ENCODE data around the gene CATSPERE. TPM values are rescaled to one million over a fixed set of nuclear protein-coding genes. Genes with fewer than 3 reads are reported as not detected.

The CATSPERE gene
- total and polyA plus RNA-seq, 10 of the 15 experiments (the other 5 are each of a cell fraction or from before 2014, with no cell fraction given), result 0.04 to 0.24 (median 0.17) TPM; not detected in 3

DNA sequence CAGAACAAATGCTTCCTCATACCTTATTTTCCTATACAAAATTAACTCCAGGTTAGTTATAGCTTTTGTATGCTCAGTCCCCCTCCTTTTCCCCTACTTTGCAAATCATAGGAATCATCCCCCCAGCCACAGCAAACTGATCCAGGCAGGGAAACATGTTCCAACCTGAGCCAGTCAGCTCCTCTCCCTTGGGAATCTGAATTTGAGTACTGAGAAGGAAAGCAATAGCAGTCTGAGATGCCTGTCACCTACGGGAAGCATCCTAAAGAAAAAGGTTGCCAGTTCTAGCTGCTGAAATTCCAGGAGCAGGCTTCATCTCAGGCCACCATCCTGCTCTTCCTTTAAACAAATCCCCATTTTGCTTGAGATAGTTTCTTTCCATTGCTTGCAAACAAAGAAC is 16.2 kb upstream of the CATSPERE start:
- in situ Hi-C loops (cut with MboI), result no loop called here
- ATAC-seq, result no peak
- peaks cover 0 to 11% of the 10 kb centered on the region in 2 experiments; a peak in 2 of 4 replicates for H3K36me3 ChIP-seq (ENCODE audit: control insufficient read depth in 2 of 2, insufficient read depth in 2 of 2, low read length in 1 of 2)
- peak overlapping the region; percentile 34; the same call in 1 of the 2 replicates for H3K9ac ChIP-seq (ENCODE audit: control insufficient read depth, insufficient read depth, low read length)
- no TSS peak for BruUV-seq (replicated peaks)
- SMC1A ChIA-PET (ENCODE audit: uncharacterized antibody, unreplicated experiment), result interaction anchor here (1.2 kb wide), 1 partner anchor 13 kb away, joined by 3 read pairs; no protein-coding TSS in a partner anchor
- no peak overlapping the region for H2AFZ ChIP-seq (ENCODE audit: control insufficient read depth, low read depth, low read length)
- H4K20me1 ChIP-seq (ENCODE audit: control insufficient read depth, insufficient read depth), result no peaks in the 10 kb centered on the region
- no peaks in the 10 kb centered on the region for H3K27me3 ChIP-seq (replicated peaks in 1 of 2; ENCODE audit: control insufficient read depth in 2 of 2, insufficient read depth in 2 of 2, low read length in 1 of 2)
- H3K79me2 ChIP-seq (ENCODE audit: control insufficient read depth, insufficient read depth, low read length), result peaks cover 83% of the 10 kb centered on the region
- peaks cover 2% of the 10 kb centered on the region; the same call in 1 of the 2 replicates for H3K4me1 ChIP-seq (ENCODE audit: control insufficient read depth, insufficient read depth, low read length)
- POLR2A ChIA-PET, result interaction anchor here (0.5 to 1.5 kb wide), 4 partner anchors 13 to 793 kb away, joined by 3 to 6 read pairs (median 4); no protein-coding TSS in a partner anchor
- FAIRE-seq, result no peak
- no peak overlapping the region; the same call in 1 of the 2 replicates for H3K27ac ChIP-seq (ENCODE audit: control insufficient read depth, insufficient read depth)
- WGBS (ENCODE audit: insufficient coverage, insufficient replicate concordance, low lambda C conversion rate, missing lambda C conversion rate), result 25% methylated on average over 1 of the region's 1 CpG
- intact Hi-C loops (cut with micrococcal nuclease; ENCODE audit: unreplicated experiment), result loop anchor here (5.0 kb wide), 1 partner anchor 38 kb away; no protein-coding TSS in a partner anchor
- no peak for DNase-seq (ENCODE audit: low read depth, low spot score)
- CTCF ChIA-PET, result interaction anchor here (1.0 kb wide), 1 partner anchor 26 kb away, joined by 3 read pairs; no protein-coding TSS in a partner anchor
- H3K4me3 ChIP-seq, result no peak overlapping the region
- RAD21 ChIA-PET (ENCODE audit: unreplicated experiment), result interaction anchor here (1.2 kb wide), 2 partner anchors 73 to 126 kb away, joined by 3 read pairs; no protein-coding TSS in a partner anchor
- no peaks in the 10 kb centered on the region for H3K9me3 ChIP-seq (replicated peaks; ENCODE audit: control insufficient read depth, insufficient read depth, low read length)
- H3K4me2 ChIP-seq (ENCODE audit: control insufficient read depth, insufficient read depth), result no peak overlapping the region
- TF ChIP-seq, protein P1, sequence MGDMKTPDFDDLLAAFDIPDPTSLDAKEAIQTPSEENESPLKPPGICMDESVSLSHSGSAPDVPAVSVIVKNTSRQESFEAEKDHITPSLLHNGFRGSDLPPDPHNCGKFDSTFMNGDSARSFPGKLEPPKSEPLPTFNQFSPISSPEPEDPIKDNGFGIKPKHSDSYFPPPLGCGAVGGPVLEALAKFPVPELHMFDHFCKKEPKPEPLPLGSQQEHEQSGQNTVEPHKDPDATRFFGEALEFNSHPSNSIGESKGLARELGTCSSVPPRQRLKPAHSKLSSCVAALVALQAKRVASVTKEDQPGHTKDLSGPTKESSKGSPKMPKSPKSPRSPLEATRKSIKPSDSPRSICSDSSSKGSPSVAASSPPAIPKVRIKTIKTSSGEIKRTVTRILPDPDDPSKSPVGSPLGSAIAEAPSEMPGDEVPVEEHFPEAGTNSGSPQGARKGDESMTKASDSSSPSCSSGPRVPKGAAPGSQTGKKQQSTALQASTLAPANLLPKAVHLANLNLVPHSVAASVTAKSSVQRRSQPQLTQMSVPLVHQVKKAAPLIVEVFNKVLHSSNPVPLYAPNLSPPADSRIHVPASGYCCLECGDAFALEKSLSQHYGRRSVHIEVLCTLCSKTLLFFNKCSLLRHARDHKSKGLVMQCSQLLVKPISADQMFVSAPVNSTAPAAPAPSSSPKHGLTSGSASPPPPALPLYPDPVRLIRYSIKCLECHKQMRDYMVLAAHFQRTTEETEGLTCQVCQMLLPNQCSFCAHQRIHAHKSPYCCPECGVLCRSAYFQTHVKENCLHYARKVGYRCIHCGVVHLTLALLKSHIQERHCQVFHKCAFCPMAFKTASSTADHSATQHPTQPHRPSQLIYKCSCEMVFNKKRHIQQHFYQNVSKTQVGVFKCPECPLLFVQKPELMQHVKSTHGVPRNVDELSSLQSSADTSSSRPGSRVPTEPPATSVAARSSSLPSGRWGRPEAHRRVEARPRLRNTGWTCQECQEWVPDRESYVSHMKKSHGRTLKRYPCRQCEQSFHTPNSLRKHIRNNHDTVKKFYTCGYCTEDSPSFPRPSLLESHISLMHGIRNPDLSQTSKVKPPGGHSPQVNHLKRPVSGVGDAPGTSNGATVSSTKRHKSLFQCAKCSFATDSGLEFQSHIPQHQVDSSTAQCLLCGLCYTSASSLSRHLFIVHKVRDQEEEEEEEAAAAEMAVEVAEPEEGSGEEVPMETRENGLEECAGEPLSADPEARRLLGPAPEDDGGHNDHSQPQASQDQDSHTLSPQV (IDR thresholded peaks at IDR 0.05), result no peak
- TF ChIP-seq, protein P2, sequence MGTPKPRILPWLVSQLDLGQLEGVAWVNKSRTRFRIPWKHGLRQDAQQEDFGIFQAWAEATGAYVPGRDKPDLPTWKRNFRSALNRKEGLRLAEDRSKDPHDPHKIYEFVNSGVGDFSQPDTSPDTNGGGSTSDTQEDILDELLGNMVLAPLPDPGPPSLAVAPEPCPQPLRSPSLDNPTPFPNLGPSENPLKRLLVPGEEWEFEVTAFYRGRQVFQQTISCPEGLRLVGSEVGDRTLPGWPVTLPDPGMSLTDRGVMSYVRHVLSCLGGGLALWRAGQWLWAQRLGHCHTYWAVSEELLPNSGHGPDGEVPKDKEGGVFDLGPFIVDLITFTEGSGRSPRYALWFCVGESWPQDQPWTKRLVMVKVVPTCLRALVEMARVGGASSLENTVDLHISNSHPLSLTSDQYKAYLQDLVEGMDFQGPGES (IDR thresholded peaks at IDR 0.05), result no peak
- TF ChIP-seq POU2F2 (IDR thresholded peaks at IDR 0.05; ENCODE audit: borderline replicate concordance, low read depth, low read length), result no peak
- no peak for TF ChIP-seq POLR2AphosphoS2 (IDR thresholded peaks at IDR 0.05; ENCODE audit: low read depth, low read length)
- TF ChIP-seq, protein P3, sequence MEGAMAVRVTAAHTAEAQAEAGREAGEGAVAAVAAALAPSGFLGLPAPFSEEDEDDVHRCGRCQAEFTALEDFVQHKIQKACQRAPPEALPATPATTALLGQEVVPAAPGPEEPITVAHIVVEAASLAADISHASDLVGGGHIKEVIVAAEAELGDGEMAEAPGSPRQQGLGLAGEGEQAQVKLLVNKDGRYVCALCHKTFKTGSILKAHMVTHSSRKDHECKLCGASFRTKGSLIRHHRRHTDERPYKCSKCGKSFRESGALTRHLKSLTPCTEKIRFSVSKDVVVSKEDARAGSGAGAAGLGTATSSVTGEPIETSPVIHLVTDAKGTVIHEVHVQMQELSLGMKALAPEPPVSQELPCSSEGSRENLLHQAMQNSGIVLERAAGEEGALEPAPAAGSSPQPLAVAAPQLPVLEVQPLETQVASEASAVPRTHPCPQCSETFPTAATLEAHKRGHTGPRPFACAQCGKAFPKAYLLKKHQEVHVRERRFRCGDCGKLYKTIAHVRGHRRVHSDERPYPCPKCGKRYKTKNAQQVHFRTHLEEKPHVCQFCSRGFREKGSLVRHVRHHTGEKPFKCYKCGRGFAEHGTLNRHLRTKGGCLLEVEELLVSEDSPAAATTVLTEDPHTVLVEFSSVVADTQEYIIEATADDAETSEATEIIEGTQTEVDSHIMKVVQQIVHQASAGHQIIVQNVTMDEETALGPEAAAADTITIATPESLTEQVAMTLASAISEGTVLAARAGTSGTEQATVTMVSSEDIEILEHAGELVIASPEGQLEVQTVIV (IDR thresholded peaks at IDR 0.05; ENCODE audit: borderline replicate concordance, partially characterized antibody), result no peak
- TF ChIP-seq RBBP5 (conservative IDR thresholded peaks at IDR 0.05), result no peak
- no peak for TF ChIP-seq BHLHE40 (IDR thresholded peaks at IDR 0.05; ENCODE audit: borderline replicate concordance in 1 of 2, low read depth in 2 of 2, low read length in 1 of 2)
- TF ChIP-seq EED (IDR thresholded peaks at IDR 0.05; ENCODE audit: low read depth), result no peak
- TF ChIP-seq KAT2A (conservative IDR thresholded peaks at IDR 0.05; ENCODE audit: control insufficient read depth, low read depth, low read length), result no peak
- no peak for TF ChIP-seq GABPA (IDR thresholded peaks at IDR 0.05; ENCODE audit: low read depth)
- no peak for TF ChIP-seq CHD1 (IDR thresholded peaks at IDR 0.05; ENCODE audit: low read depth, low read length)
- TF ChIP-seq CHD2 (IDR thresholded peaks at IDR 0.05; ENCODE audit: borderline replicate concordance, low read depth, low read length), result no peak
- no peak for TF ChIP-seq FOS (IDR thresholded peaks at IDR 0.05; ENCODE audit: borderline replicate concordance, extremely low read depth, insufficient read length)
- TF ChIP-seq RCOR1 (conservative IDR thresholded peaks at IDR 0.05; ENCODE audit: low read depth, low read length), result no peak
- TF ChIP-seq ZNF207 (IDR thresholded peaks at IDR 0.05; ENCODE audit: borderline replicate concordance), result no peak
- no peak for TF ChIP-seq ZZZ3 (IDR thresholded peaks at IDR 0.05; ENCODE audit: control insufficient read depth, insufficient read length, low read depth)

Data from GM12878 (cell line).